HG02885 (cell line): ENCODE data around the gene SPRED1.

Experiments used
- ATAC-seq: cut with Tn5 transposase; IDR thresholded peaks from one replicate; pipeline ENCODE4 v1.9.1; 2021; ENCODE audit warnings: mild to moderate bottlenecking; ENCODE audit not compliant: unreplicated experiment, poor library complexity

Gene SPRED1

DNA sequence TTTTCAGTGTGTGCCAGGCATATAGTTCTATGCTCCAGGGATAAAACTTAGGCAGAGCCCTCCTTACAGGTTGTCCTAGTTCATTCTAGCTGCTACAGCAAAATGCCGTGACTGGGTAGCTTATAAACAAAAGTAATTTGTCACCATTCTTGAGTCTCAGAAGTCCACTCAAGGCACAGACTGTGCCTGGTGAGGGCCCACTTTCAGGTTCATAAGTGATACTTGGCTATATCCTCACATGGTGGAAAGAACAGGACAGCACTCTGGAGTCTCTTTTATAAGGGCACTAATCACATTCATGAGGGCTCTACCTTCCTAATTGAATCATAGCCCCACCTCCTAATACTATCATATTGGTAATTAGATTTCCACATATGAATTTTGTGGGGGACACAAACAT is 80.1 kb downstream of the SPRED1 start:
- no peak for ATAC-seq

DNA sequence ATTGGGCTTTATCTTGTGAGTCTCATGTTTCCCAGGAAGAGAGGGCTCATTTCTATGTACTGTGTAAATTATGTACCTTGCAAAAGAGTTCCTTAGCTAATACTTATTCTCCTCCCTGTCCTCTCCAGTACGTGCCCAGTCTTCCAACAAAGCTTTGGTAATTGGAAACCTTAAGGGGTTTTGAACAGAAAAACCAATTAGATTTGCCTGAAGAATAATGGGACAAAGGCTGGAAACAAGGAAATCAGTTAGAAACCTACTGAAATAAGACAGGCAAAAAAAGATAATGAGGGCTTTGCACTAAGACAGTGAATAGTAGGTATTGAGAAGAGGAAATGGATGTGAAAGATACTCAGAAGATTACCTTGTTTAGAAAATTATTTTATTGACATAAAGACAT is 82.5 kb downstream of the SPRED1 start:
- no peak for ATAC-seq

DNA sequence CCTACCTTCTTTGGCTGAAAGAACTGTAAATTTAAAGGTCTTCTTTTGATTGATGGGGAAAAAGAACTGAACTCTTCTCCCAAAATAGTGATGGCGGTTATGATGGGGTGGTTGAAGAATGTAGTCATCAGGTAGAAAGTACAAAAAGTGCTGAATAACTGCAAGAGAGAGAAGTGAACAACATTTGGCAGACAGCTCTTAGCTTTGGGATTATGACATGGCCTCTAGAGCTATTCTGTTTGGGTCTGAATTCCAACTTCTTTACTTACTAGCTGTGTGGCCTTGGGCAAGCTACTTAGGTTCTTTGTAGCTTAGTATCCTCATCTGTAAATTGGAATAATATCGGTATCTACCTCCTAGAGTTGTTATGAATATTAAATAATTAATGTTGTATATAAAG is 91.7 kb downstream of the SPRED1 start:
- ATAC-seq, result no peak

DNA sequence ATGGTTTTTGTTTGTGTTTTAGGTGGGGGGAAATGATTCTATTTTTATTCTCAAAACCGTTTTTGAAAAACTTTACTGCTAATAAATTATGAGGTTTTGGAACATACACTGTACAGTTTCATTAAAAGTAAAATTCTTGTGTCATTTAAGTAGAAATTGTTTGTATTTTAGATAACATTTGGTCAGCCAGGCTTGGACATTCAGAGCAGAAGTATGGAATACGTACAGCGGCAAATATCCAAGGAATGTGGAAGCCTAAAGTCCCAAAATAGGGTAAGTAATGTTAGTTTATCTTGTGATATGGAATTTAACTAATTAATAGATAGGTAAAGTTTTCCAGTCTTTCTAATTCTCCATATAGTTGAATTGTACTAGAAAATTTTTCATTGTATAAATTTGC is 96.6 kb downstream of the SPRED1 start:
- no peak for ATAC-seq

DNA sequence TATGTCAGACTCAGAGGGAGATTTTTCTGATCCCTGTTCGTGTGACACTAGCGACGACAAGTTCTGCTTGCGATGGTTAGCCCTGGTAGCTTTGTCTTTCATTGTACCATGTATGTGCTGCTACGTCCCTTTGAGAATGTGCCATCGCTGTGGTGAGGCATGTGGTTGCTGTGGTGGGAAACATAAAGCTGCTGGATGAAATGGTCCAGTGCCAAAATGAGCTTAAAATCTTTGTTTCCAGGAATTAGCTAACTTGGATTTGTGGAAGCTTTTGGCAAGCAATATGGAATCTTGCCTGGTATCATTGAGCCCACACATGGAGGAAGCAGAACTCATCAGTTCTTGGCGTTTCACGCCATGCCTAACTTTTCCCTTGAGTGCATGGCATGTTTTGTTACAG is 98.8 kb downstream of the SPRED1 start:
- ATAC-seq, result no peak

DNA sequence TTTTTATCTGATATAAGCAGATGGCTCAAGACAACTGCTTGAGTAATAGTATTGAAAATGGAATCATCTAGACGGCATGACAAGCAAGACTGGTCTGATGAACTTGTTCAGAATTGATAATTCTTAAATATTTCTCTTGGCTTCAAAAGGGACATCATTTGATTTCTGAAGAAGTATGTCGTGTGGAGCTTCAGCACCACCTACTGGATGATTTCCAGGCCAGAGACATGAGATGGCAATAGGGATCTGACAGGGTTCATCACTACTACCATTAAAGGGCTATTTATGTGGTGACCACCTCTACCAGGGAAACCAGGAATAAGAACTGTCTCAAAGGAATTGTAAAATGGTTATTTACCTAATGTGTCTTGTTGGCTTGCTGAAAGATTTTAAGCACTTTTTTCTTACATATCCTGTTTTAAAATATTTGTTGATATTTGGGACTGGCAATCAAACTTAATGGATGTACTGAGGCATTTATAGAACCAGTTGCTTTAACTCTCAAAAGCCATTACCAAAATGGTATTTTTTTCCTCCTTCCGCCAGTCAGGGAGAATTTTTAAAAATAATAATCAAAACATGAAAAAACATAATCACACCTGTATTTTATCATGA is 101.8 kb downstream of the SPRED1 start:
- ATAC-seq, result no peak

DNA sequence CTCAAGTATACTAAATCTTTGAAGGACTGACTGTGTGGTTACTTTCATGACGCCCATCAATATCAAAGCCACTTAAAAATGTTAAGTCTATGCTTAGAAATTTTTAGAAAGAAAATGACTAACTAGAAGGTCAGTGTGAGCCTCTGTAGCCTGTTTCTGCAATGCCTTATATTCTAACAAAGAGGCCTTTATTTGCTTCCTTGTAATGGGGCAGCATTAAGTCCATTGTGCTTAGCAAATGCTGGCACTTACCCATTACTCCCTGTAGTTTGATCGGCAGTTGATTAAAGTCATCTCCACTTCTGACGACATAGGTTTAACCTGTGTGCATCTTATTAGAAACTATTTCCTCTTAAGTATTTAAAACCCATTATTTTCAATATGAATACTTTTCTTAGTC is 109.7 kb downstream of the SPRED1 start:
- ATAC-seq, result no peak

DNA sequence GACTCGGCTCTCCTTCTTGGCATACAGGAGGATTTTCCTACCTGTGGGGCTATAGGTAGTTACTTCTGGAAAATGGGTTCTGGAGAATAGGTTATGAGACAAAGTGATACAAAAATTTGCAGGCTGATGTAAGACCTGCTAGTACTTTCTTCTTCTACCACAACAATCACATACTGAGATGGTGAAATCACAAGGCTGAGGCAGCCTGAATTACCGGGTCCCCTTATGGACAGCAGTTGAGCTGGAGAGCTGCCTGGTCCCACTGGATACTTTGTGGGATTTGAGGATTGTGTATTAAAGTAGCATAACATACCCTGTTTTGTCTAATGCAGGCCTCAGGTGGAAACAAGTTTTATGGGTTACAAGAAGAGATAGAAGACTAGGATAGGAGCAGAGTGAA is 114.8 kb downstream of the SPRED1 start:
- ATAC-seq, result no peak

DNA sequence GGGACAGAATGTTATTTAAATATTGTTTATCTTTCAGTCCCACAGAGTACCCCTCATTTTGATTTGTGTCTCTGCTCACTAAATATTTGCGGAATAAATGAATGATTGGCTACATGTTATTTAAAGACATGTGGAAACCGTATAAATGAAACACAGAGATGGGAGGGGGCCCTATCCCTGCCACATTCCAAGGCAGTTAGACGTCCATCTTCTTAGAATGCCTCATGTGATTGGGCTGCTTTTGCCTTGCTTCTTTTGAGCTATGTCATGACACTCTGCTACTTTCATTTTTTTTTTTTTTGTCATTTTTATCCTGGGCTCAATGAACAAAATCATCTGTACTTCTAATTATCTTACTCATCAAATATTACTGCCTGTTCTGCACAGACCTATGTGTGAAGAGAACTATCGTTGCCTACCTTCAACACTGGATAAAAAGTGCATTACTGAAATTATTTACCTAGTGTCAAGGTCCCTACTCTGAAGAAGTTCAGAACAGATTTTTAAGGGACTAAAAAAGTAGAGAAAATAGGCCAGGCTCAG is 117.4 kb downstream of the SPRED1 start:
- no peak for ATAC-seq

DNA sequence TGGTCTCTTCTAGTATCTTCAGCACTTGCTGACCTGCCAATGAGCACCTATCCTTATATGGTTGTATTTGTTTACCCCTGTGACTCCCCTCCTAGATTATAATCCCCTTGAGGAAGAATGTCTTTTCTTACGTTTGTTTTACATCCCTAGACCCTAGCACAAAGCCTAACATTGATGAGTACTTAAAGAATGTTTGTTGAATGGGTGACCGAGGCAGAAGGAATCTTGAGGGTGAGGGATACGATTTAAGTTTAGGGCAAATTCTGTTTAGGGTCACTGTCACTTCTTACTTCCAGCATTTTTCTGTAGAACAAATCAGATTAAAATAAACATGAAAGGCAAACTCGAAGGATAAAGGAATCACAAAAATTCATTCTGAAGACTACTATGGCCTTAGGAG is 120.4 kb downstream of the SPRED1 start:
- ATAC-seq, result no peak

DNA sequence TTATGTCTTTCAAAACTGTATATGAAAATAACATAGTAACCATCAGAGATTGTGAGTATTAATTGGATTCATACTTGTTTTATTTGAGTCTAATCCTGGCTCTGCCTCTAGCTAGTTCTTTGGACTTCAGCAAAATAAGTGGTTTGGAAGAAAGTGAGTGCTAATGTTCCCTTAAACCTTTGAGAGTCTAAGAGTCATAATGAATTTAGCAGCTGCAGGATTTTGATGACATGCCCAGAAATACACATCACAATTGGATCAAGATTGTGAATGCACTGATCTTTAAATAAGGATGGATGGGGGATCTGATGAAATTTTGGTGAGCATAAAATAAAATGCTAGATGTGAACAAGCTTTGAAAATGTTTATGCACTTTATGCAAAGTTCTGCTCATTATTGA is 121.4 kb downstream of the SPRED1 start:
- ATAC-seq, result no peak

DNA sequence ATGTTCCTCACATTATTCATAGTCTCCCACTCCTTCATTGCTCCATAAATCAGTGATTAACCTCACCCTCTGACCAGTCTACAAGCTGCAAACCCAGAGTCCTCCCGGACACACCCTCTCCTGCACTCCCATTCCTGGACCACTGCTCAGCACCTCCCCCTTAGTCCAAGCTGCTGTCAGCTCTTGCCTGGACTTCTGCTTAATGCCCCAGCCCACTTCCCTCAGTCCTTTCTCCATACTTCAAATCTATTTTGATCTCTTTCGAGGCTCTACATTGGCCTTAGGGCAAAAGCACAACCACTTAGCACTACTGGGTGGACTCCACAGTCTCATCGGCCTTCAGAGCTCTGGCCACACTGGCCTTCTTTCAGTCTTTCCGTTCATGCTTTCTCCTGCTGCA is 121.9 kb downstream of the SPRED1 start:
- ATAC-seq, result no peak

DNA sequence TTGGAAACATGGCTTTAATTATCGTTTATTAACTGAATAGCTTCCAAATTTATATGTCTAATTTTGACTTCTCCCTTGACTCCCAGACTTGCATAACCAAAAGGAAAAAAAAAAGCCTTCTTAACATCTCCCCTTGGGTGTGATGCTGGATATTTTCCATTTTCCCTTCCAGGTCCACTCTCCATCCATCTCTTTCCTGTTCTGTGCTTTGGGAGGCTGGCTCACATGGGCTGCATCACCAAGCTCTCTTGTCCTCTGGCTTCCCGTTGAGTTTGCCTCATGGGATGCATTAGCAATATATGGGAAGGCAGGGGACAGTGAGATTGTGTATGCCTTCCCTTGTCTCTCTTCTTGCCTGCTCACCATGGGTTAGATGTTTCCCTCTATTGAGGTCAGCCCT is 123.4 kb downstream of the SPRED1 start:
- ATAC-seq, result no peak

DNA sequence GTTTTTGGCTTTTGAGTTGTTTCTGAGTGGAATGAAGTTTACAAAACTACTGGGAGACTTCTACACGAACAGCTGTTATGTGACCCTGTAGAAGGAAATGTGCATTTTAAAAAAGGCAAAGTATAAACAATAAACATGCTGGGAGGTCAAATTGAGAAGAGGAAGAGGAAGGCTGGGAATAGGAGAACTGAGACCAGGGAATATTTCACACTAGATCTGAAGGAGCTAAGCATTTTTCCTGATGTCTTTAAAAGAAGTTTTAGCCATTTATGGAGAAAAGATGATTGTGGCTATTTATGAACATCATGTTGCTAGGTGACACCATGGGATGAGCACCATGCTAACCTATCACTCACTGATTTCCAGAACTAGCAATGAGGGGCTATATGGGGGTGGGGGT is 125.0 kb downstream of the SPRED1 start:
- ATAC-seq, result no peak

DNA sequence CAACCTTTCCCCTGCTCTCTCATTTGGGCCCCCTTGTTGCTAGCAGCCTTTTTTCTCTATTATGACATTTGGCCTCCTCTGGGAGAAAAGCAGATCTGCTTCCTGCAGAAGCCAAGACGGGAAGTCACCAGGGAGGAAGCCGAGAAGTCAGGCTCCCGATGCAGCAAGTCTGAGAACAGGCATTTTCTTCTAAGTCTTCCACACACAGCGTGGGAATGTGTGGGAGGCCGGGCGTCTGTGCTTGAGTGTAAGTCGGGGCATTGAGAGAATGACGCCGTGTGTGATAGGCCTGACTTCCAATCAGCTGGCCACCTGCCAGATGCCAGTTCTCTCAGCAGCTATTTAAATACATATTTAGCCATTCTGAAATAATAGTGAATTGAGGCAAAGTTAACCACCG is 125.5 kb downstream of the SPRED1 start:
- no peak for ATAC-seq

DNA sequence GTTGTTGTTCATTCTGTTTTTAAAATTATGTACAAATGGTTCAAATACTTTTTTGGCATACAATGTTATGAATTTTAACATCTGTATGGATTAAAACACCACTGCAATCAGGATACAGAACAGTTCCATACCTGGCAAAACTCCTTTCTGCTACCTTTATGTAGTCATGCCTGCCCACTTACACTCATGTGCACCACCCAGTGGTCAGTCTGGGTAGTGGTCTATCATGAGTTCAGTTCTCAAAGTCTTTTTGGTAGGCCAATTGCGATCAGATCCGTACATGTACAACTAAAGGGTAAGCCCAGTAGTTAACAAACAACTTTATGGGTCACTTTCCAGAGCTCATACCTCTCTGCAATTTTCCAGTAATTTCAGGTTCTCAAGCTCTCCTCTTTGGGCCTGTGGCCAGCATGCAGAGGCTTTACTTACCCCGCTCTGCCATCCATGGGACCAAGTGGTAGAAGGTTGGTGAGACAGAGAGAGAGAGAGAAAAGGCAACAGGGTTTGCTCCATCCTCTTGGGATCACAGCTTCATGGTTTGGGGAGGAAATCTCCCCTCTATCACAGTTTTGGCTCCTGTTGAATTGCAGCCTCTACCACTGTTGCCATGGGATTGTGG is 137.4 kb downstream of the SPRED1 start:
- ATAC-seq, result peak; percentile 93

DNA sequence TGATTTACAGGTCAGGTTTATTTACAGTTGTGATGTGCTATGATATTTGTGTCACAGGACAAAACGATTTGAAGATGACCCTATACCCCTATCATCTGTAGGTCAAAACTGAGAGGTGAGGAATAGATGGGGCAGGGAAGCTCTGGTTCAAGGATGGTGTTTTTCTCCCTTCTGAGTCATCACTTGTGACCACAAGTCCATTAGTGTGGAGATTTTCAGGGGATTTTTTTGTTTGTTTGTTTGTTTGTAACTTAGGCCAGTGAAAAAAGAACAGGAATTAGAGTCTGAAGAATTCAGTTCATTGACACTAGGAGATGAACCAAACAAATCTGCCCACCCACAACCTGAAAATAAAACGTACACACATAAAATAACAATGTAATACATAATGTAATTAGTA is 138.6 kb downstream of the SPRED1 start:
- no peak for ATAC-seq

DNA sequence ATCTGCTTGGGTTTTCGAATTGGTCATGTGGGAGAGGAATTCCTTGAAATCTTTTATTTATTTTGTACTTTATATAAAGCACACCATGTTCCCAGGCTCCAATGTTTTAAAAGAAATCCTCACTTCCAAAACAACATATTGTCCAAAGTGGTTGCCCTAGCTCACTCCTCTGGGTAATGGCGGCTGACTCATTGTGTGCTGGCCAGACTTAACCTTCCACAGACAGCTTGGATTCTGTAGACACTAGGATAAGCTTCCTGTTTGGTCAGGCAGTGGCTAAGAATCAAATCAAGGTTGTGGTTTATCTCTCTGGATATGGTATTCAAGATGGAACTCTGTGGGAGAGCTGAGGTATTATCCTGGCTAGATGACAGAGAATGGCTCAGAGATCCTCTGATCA is 145.5 kb downstream of the SPRED1 start:
- no peak for ATAC-seq

DNA sequence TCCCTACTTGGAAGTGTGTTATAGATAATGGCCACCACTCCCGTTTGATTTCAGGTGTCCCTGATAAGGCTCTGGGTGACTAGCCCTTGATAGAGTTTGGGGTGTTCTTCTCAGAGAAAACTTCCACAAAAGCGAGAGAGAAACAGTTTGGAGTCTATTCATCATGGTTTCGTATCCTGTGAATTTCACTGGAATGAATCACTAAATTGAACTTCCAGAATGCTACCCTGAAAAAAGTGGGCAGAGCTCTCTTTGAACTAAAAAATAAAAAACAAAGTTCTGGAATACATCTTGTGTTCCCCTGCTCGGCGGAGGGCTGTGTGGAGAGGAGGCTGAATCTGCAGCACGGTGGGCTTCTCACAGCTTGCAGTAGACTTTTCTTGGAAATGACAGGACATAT is 148.5 kb downstream of the SPRED1 start:
- ATAC-seq, result no peak

DNA sequence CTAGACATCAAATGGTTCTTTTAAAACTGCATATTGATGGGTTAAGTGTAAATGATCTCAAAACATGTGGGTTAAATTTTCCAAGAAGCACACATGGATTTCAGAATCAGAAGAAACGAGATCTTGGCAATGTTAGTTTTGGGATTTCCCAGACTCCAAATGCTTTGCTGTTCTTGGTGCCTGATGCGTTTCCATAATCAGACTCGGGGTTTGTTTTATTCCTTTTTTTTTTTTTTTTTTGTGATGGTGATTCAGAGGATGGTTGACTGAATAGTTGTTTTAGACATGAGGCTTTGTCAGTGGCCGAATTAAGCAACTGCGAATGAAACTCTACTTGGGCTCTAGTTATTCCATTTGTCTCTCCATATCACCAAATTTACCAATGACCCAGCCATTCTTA is 149.1 kb downstream of the SPRED1 start:
- no peak for ATAC-seq

DNA sequence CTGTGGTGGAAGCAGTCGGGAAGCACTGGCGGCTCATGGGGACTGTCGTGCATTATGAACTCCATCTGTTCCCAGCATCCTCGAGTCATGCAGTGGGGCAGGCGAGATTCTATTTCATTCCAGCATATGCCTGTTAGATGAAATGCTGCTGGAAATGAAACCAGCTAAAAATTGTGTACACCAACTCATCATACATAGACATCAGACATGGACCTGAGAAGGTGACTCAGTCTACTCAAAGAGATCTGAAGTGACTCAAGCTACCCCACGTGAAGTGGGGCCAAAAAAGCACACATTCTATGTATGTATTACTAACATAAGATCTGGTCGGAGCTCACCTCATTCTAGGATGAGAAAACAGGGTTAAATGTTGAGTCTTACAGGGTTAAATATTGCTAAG is 153.8 kb downstream of the SPRED1 start:
- no peak for ATAC-seq
